ENCODE results near the gene LMNA. TPM values are rescaled to one million over a fixed set of nuclear protein-coding genes. Genes with fewer than 3 reads are reported as not detected.
"Not testable (repeated sequence)": the region's sequence is repeated elsewhere in the genome, so short reads cannot be mapped to it uniquely, and the experiment has no call there.

Gene LMNA
- polyA plus RNA-seq, 1 of the 3 experiments (the other 2 are of a cell fraction): 983 TPM

GRCh38 chr1:156115514-156116374 lies 1.2 kb downstream of the LMNA start:
- CTCF ChIA-PET: interaction anchor here (1.0 to 40.5 kb wide), 5 partner anchors 10 to 178 kb away, joined by 3 to 1559 read pairs (median 8); partner anchors contain the start of gene MEX3A
- H4K20me1 ChIP-seq (ENCODE audit: insufficient read depth): peaks cover 62% of the 10 kb centered on the region
- H3K9me3 ChIP-seq: no peaks in the 10 kb centered on the region
- no peak overlapping the region for H2AFZ ChIP-seq (ENCODE audit: low read depth)
- H3K4me3 ChIP-seq (ENCODE audit: low read depth in 2 of 2, low read length in 1 of 2): peak overlapping the region; percentile 74 to 94
- peaks cover 0 to 43% of the 10 kb centered on the region in 2 experiments for H3K36me3 ChIP-seq (replicated peaks in 1 of 2; ENCODE audit: control insufficient read depth in 1 of 2, insufficient read depth in 2 of 2, low read length in 1 of 2)
- H3K4me1 ChIP-seq (ENCODE audit: control insufficient read depth in 1 of 2, insufficient read depth in 2 of 2, low read depth in 1 of 2, low read length in 1 of 2): peaks cover 39 to 52% of the 10 kb centered on the region in 2 experiments; a peak in 3 of 4 replicates
- POLR2A ChIA-PET: interaction anchor here (0.9 to 1.4 kb wide), 2 partner anchors 9 to 13 kb away, joined by 3 to 4 read pairs; no protein-coding TSS in a partner anchor
- TF ChIP-seq SIN3A (IDR thresholded peaks at IDR 0.05; ENCODE audit: borderline replicate concordance, low read depth, low read length) (0 out of 2 replicates have a peak, but pooled peaks have one; percentile 7), TEAD4 (IDR thresholded peaks at IDR 0.05; ENCODE audit: borderline replicate concordance, insufficient read depth) (0 out of 2 replicates have a peak, but pooled peaks have one; percentile 35), REST (IDR thresholded peaks at IDR 0.05; ENCODE audit: low read depth, low read length) (no peak), ELF1 (IDR thresholded peaks at IDR 0.05) (0 out of 2 replicates have a peak, but pooled peaks have one; percentile 2), FOSL2 (IDR thresholded peaks at IDR 0.05; ENCODE audit: borderline replicate concordance, low read depth) (no peak), GATA2 (CRISPR knock-in tag; IDR thresholded peaks at IDR 0.05) (no peak), RFX5 (IDR thresholded peaks at IDR 0.05; ENCODE audit: low read length) (no peak), POLR2AphosphoS5 (IDR thresholded peaks at IDR 0.05; ENCODE audit: low read depth, low read length) (peak; percentile 10; the same call in 1 of the 2 replicates), NFIC (IDR thresholded peaks at IDR 0.05; ENCODE audit: borderline replicate concordance) (peak; percentile 66), RXRA (IDR thresholded peaks at IDR 0.05; ENCODE audit: borderline replicate concordance, low read depth) (peak; percentile 50; the same call in 1 of the 2 replicates), MXI1 (IDR thresholded peaks at IDR 0.05; ENCODE audit: low read depth, low read length) (no peak), CTCF (IDR thresholded peaks at IDR 0.05) (no peak), MEF2A (IDR thresholded peaks at IDR 0.05; ENCODE audit: borderline replicate concordance, low read depth) (no peak), MAX (IDR thresholded peaks at IDR 0.05; ENCODE audit: low read depth) (no peak)
- under 1% methylated on average over 19 of the region's 19 CpGs for WGBS (ENCODE audit: low lambda C conversion rate)
- H3K9ac ChIP-seq: peak overlapping the region; percentile 100
- peaks cover 55% of the 10 kb centered on the region for H3F3A ChIP-seq (replicated peaks; ENCODE audit: insufficient read depth)
- no peaks in the 10 kb centered on the region for H3K9me2 ChIP-seq
- peak; percentile 64 for DNase-seq
- peaks cover 70% of the 10 kb centered on the region for H3K79me2 ChIP-seq (ENCODE audit: insufficient read depth)
- H3K27ac ChIP-seq (ENCODE audit: low read depth in 2 of 2, low read length in 1 of 2): peak overlapping the region; percentile 80 to 100
- H3K4me2 ChIP-seq: peak overlapping the region; percentile 95
- no peaks in the 10 kb centered on the region for H3K27me3 ChIP-seq (ENCODE audit: insufficient read depth)

- peak overlapping the region in 1 of 2 experiments; percentile 100; a peak in 3 of 4 replicates for H3K27ac ChIP-seq (ENCODE audit: low read depth in 2 of 2, low read length in 1 of 2)
- peaks cover 80% of the 10 kb centered on the region for H3K79me2 ChIP-seq (ENCODE audit: insufficient read depth)
- CTCF ChIA-PET: interaction anchor here (12.9 to 40.5 kb wide), 2 partner anchors 13 to 21 kb away, joined by 135 to 1559 read pairs; partner anchors contain the start of gene MEX3A
- peaks cover 63% of the 10 kb centered on the region for H3F3A ChIP-seq (replicated peaks; ENCODE audit: insufficient read depth)
- H2AFZ ChIP-seq (ENCODE audit: low read depth); POLR2A ChIA-PET; DNase-seq; H3K9me3 ChIP-seq; H3K9me2 ChIP-seq; H3K27me3 ChIP-seq (ENCODE audit: insufficient read depth): not testable (repeated sequence)
- WGBS (ENCODE audit: low lambda C conversion rate): 57% methylated on average over 4 of the region's 5 CpGs
- H3K4me1 ChIP-seq (ENCODE audit: control insufficient read depth in 1 of 2, insufficient read depth in 2 of 2, low read depth in 1 of 2, low read length in 1 of 2): peaks cover 49 to 57% of the 10 kb centered on the region in 2 experiments; a peak in 3 of 4 replicates
- peak overlapping the region; percentile 95 for H3K4me2 ChIP-seq
- H3K4me3 ChIP-seq (ENCODE audit: low read depth in 2 of 2, low read length in 1 of 2): peak overlapping the region; percentile 74 to 94; a peak in 3 of 4 replicates
- H4K20me1 ChIP-seq (ENCODE audit: insufficient read depth): peaks cover 71% of the 10 kb centered on the region
- peak overlapping the region; percentile 100 for H3K9ac ChIP-seq
- peaks cover 0 to 44% of the 10 kb centered on the region in 2 experiments for H3K36me3 ChIP-seq (replicated peaks in 1 of 2; ENCODE audit: control insufficient read depth in 1 of 2, insufficient read depth in 2 of 2, low read length in 1 of 2)
Observed at GRCh38 chr1:156116731-156117130, 2.2 kb downstream of the LMNA start.

All from SK-N-SH (cell line).